Stimulated activated CD4-positive, alpha-beta T cell treated with anti-CD3 and anti-CD28 coated beads, TNF-alpha, amount 100 ng/mL, for 4 hours (primary cell): ENCODE measurements around the gene MAN1B1.

Source experiments
- DNase-seq, 3 experiments: peaks; one replicate each; pipeline ENCODE4 v3.0.0-alpha.2; 2020; ENCODE audit warnings: low read depth in 3 of 3

The MAN1B1 gene

DNA sequence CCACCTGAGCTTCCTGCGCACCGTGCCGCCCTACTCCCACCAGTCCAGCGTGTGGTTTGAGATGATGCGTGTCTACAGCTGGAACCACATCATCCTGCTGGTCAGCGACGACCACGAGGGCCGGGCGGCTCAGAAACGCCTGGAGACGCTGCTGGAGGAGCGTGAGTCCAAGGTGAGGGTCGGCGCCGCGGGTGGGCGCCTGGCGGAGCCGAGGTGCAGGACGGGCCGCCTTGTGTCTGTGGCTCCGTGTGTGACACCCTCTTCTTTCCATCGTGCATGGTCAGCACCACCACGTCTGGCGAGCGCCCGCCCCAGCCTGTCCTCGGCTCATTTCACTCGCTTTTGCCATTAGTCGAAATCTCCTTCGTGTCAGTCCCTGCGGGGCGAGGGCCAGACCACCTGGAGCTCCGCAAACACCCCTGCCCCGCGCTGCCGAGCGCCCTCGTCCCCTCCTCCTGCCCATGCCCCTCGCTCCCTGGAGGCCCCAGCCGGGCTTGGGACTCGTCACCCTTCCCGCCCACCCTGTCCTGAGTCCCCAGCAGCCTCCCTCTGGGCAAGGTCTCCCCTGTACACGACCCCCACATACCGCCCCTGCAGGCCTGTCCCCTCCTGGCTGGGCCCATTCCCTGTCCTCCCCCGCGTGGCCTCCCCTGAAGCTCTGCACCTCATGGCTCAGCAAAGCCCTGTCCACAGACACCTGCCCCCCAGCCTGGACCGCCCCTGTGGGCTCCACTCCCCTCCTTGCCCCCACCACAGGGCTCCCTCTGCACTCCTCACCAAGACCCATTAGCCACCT lies 59.1 kb downstream of the MAN1B1 start:
- DNase-seq: no peak

- no peak for DNase-seq
These were observed 59.7 kb downstream of the MAN1B1 start for GRCh38 chr9:137146527-137146918.

- DNase-seq: no peak
These were observed 60.5 kb downstream of the MAN1B1 start for GRCh38 chr9:137147091-137147792.

GRCh38 chr9:137147793-137148160 lies 61.0 kb downstream of the MAN1B1 start:
- DNase-seq: no peak

DNA sequence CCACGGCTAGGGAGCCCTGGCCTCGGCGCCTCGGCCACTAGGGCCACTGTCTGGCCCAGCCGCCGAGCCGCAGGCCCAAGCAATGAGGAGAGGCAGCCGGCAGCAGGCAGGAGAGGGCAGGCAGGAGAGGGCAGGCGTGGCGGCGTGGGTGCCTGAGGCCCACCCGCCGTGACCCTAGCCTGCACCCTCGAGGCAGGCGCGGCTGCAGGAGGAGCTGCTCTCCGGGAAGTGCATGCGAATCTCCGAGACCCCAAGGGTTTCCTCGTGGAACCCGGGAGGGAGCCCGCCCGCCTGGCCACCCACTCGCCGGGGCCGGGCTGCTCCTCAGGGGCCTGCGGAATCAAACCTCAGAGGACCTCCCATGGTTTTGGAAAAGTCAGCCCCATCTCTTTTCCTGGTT lies 61.5 kb downstream of the MAN1B1 start:
- no peak for DNase-seq

- no peak for DNase-seq
These were observed 61.9 kb downstream of the MAN1B1 start for GRCh38 chr9:137148661-137149060.

DNA sequence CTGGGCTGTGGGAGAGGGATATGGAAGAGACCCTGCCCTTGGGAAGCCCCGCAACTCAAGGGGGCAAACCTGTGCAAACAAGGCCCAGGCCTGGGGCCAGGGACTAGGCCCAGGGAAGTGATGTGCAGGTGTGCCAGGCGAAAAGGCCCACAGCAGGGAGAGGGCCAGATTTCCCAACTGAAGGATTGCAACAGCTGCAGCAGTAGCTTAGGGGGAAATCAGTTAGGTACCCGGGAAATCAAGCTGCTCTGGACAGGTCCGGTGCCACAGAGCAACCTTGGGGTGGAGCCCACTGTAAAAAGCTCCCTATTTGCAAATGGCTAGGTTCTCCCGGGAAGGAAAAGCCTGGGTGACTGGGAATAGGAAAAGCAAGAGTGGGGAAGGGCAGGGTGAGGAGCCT lies 62.6 kb downstream of the MAN1B1 start:
- no peak for DNase-seq

DNA sequence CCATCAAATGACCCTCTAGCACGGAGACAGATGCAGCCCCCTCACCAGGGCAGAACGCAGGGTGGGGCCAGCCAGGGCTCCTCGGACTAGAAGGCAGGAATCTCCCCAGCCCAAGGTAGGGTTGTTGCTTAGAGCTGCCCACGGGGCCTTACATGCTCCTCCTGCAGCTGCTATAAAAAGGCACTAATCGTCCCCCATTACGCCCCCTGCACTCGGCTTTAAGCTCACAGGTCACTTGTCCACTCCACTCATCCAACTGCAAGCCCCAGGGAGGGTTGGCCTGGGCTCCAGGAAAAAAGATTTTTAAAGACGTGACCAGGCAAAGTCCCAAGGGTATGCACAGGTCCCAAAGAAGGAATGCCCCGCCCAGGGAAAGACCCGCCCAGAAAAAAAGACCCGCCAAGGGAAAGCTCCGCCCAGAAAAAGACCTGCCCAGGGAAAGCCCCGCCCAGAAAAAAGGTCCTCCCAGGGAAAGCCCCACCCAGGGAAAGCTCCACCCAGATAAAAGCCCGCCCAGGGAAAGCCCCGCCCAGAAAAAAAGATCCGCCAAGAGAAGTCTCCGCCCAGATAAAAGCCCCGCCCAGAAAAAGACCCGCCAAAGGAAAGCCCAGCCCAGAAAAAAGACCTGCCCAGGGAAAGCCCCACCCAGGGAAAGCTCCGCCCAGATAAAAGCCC lies 63.3 kb downstream of the MAN1B1 start:
- DNase-seq: no peak

DNA sequence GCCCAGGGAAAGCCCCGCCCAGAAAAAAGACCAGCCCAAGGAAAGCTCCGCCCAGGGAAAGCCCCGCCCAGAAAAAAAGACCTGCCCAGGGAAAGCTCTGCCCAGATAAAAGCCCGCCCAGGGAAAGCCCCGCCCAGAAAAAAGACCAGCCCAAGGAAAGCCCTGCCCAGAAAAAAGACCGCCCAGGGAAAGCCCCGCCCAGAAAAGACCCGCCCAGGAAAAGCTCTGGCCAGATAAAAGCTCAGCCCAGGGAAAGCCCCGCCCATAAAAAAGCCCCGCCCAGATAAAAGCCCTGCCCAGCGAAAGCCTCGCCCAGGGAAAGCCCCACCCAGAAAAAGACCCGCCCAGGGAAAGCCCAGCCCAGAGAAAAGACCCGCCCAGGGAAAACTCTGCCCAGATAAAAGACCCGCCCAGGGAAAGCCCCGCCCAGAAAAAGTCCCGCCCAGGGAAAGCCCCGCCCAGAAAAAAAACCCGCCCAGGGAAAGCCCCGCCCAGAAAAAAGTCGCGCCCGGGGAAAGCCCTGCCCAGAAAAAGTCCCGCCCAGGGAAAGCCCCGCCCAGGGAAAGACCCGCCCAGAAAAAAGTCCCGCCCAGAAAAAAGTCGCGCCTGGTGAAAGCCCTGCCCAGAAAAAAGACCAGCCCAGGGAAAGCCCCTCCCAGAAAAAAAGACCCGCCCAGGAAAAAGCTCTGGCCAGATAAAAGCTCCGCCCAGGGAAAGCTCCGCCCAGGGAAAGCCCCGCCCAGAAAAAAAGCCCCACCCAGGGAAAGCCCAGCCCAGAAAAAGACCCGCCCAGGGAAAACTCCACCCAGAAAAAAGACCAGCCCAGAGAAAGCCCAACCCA lies 64.1 kb downstream of the MAN1B1 start:
- DNase-seq: no peak

- DNase-seq: no peak
These were observed 66.1 kb downstream of the MAN1B1 start for GRCh38 chr9:137152844-137153405.

DNA sequence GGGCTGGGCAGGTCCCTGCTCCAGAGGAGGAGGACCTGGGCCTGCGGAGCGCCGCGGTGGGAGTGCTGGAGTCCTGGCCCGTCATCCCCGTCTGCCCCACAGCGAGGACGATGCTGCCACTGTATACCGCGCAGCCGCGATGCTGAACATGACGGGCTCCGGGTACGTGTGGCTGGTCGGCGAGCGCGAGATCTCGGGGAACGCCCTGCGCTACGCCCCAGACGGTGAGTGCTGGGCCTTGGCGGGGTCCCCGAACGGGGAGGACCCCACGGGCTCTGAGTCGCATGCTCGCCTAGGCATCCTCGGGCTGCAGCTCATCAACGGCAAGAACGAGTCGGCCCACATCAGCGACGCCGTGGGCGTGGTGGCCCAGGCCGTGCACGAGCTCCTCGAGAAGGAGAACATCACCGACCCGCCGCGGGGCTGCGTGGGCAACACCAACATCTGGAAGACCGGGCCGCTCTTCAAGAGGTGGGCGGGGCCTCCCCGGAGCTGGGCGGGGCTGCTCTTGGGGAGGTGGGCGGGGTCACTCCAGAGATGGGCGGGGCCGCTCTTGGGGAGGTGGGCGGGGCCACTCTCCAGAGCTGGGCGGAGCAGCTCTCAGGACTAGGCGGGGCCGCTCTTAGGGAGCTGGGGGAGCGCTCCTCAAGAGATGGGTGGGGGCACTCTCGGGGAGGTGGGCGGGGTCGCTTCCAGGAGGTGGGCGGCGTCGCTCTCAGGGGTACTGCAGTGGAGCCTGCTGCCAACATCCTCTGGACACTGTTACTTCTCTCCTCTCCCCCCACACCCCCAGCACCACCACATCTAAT lies 70.0 kb downstream of the MAN1B1 start:
- DNase-seq: peak; percentile 37 to 65 (median 59)

DNA sequence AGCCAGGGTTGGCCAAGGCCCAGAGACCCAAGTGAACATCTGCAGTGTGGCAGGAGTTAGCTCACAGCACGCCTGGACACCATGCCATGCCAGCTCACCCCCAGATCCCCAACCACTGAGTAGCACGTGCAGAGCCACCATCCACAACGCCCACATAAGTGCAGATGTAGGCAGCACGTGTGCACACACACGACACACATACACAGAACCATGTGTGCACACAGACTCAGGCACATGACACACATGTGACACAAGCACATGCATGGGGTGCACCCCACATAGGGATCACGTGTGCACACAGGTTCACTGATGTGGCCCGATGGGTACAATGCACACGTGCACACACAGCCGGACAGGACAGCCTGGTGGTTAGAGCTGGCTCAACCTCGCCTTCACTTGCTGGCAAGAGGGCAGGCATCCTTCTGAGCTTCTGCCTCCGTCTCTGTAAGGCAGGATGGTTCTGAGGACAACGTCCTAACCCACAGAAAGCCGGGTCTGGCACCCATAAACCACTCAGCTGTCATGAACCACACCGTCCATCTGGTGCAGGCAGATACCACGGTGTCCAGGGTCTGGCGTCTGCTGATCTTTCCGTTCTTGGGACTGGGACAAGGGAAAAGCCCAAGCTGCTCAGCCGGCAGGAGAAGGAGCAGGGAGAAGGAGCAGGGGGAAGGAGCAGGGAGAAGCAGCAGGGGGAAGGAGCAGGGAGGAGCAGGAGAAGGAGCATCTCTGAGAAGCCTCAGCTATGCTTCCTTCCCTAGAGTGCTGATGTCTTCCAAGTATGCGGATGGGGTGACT lies 71.0 kb downstream of the MAN1B1 start:
- DNase-seq: no peak

DNA sequence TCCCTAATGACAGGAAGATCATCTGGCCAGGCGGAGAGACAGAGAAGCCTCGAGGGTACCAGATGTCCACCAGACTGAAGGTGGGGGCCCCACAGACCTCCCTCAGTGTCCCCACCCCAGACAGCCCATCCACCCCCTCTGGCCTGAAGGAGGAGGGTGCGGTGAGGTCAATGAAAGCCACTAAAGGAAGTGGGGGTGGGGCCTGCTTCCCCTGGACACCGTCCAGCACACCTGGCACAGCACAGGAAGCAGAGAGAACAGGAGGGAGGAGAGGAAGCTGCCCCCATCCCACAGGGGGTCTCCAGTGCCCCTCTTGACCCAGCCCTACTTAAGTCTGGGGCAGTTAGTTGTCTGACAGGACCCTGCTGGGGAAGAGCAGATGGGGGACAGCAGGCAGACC lies 71.8 kb downstream of the MAN1B1 start:
- no peak for DNase-seq
